Activated CD4-positive, alpha-beta memory T cell treated with anti-CD3 and anti-CD28 coated beads for 36 hours (primary cell): Measurements from ENCODE around the gene PLEKHA8. TPM values are rescaled to one million over a fixed set of nuclear protein-coding genes. Genes with fewer than 3 reads are reported as not detected.

Experiments
- CTCF ChIA-PET: fragments of 350-600 bp; sonication (Branson Sonifier 250); formaldehyde crosslinking; loops from one replicate; lab custom pipeline; 2021; ENCODE audit warnings: antibody characterized with exemption, inconsistent platforms; lab: Charles Lee
- POLR2A ChIA-PET: fragments of 350-600 bp; sonication (Branson Sonifier 250); formaldehyde crosslinking; loops from one replicate; lab custom pipeline; 2021; ENCODE audit warnings: antibody characterized with exemption; lab: Charles Lee
- DNase-seq: peaks from one replicate; pipeline ENCODE4 v3.0.0-alpha.2; 2020
- H3K27ac Mint-ChIP-seq: one replicate; pipeline ENCODE4 v1.8.0; 2021; ENCODE audit warnings: mixed read lengths
- H3K27me3 Mint-ChIP-seq: one replicate; pipeline ENCODE4 v1.8.0; 2021; ENCODE audit warnings: mixed read lengths
- H3K36me3 Mint-ChIP-seq: one replicate; pipeline ENCODE4 v1.8.0; 2021; ENCODE audit warnings: mixed read lengths
- H3K4me1 Mint-ChIP-seq: one replicate; pipeline ENCODE4 v1.8.0; 2021; ENCODE audit warnings: low read depth, mixed read lengths
- H3K4me3 Mint-ChIP-seq: one replicate; pipeline ENCODE4 v1.8.0; 2021; ENCODE audit warnings: mild to moderate bottlenecking, mixed read lengths
- H3K9me3 Mint-ChIP-seq: one replicate; pipeline ENCODE4 v1.8.0; 2021; ENCODE audit warnings: mixed read lengths
- intact Hi-C: fragments of 100-400 bp; cut with micrococcal nuclease; formaldehyde crosslinking; loops from one replicate; pipeline ENCODE4 v1.15.1; 2023
- total RNA-seq, 2 experiments: library from RNA; stranded (reverse); gene quantifications; one replicate each; pipeline ENCODE4 v1.2.3, GENCODE V29; 2021

PLEKHA8 gene
- total RNA-seq, 2 experiments from 2014 or later, result 9.4 to 10.1 TPM

- Mint-ChIP-seq H3K27ac (no peak overlapping the region), H3K36me3 (peaks cover 7% of the 10 kb centered on the region), H3K9me3 (peaks cover 10% of the 10 kb centered on the region), H3K4me1 (no peaks in the 10 kb centered on the region), H3K4me3 (no peak overlapping the region), H3K27me3 (peaks cover 45% of the 10 kb centered on the region)
- ChIA-PET CTCF (no interaction called here), POLR2A (no interaction called here)
- intact Hi-C loops, result no loop called here
- no peak for DNase-seq
Measured at GRCh38 chr7:29998489-29998888, 29.7 kb upstream of the PLEKHA8 start.

- H3K27me3 Mint-ChIP-seq, result peaks cover 36% of the 10 kb centered on the region
- ChIA-PET POLR2A (no interaction called here), CTCF (interaction anchor here (0.7 kb wide), 1 partner anchor 70 kb away, joined by 4 read pairs; no protein-coding TSS in a partner anchor)
- no peaks in the 10 kb centered on the region for H3K4me1 Mint-ChIP-seq
- H3K9me3 Mint-ChIP-seq, result peaks cover 4% of the 10 kb centered on the region
- H3K36me3 Mint-ChIP-seq, result peaks cover 3% of the 10 kb centered on the region
- H3K27ac Mint-ChIP-seq, result no peak overlapping the region
- H3K4me3 Mint-ChIP-seq, result no peak overlapping the region
- no peak for DNase-seq
- intact Hi-C loops, result no loop called here
Measured at GRCh38 chr7:30001998-30002397, 26.2 kb upstream of the PLEKHA8 start.

- Mint-ChIP-seq H3K36me3 (peaks cover 1% of the 10 kb centered on the region), H3K4me3 (no peak overlapping the region), H3K4me1 (no peaks in the 10 kb centered on the region), H3K9me3 (no peaks in the 10 kb centered on the region), H3K27me3 (peaks cover 29% of the 10 kb centered on the region), H3K27ac (no peak overlapping the region)
- DNase-seq, result no peak
- CTCF ChIA-PET, result no interaction called here
- POLR2A ChIA-PET, result no interaction called here
- intact Hi-C loops, result no loop called here
Measured at GRCh38 chr7:30003098-30003497, 25.1 kb upstream of the PLEKHA8 start.

- H3K9me3 Mint-ChIP-seq, result no peaks in the 10 kb centered on the region
- DNase-seq, result no peak
- ChIA-PET CTCF (interaction anchor here (1.2 kb wide), 1 partner anchor 83 kb away, joined by 5 read pairs; no protein-coding TSS in a partner anchor), POLR2A (no interaction called here)
- no peaks in the 10 kb centered on the region for H3K4me1 Mint-ChIP-seq
- H3K36me3 Mint-ChIP-seq, result no peaks in the 10 kb centered on the region
- intact Hi-C loops, result no loop called here
- H3K27ac Mint-ChIP-seq, result no peak overlapping the region
- H3K27me3 Mint-ChIP-seq, result peaks cover 13% of the 10 kb centered on the region
- H3K4me3 Mint-ChIP-seq, result no peak overlapping the region
Measured at GRCh38 chr7:30005464-30005863, 22.7 kb upstream of the PLEKHA8 start.

GRCh38 chr7:30010021-30010420 lies 18.2 kb upstream of the PLEKHA8 start:
- intact Hi-C loops, result no loop called here
- Mint-ChIP-seq H3K9me3 (no peaks in the 10 kb centered on the region), H3K36me3 (peaks cover 5% of the 10 kb centered on the region), H3K27ac (no peak overlapping the region), H3K4me1 (no peaks in the 10 kb centered on the region), H3K27me3 (no peaks in the 10 kb centered on the region), H3K4me3 (no peak overlapping the region)
- CTCF ChIA-PET, result no interaction called here
- no peak for DNase-seq
- POLR2A ChIA-PET, result no interaction called here

GRCh38 chr7:30012757-30013156 lies 15.5 kb upstream of the PLEKHA8 start:
- Mint-ChIP-seq H3K4me1 (no peaks in the 10 kb centered on the region), H3K9me3 (no peaks in the 10 kb centered on the region), H3K27ac (no peak overlapping the region), H3K4me3 (no peak overlapping the region), H3K36me3 (peaks cover 5% of the 10 kb centered on the region), H3K27me3 (no peaks in the 10 kb centered on the region)
- ChIA-PET POLR2A (no interaction called here), CTCF (interaction anchor here (0.5 kb wide), 1 partner anchor 301 kb away, joined by 3 read pairs; no protein-coding TSS in a partner anchor)
- DNase-seq, result no peak
- intact Hi-C loops, result no loop called here

GRCh38 chr7:30018451-30018850 lies 9.8 kb upstream of the PLEKHA8 start:
- POLR2A ChIA-PET, result no interaction called here

GRCh38 chr7:30019387-30019786 lies 8.8 kb upstream of the PLEKHA8 start:
- Mint-ChIP-seq H3K9me3 (no peaks in the 10 kb centered on the region), H3K27ac (no peak overlapping the region), H3K4me3 (no peak overlapping the region), H3K4me1 (peaks cover 16% of the 10 kb centered on the region), H3K36me3 (peaks cover 2% of the 10 kb centered on the region), H3K27me3 (no peaks in the 10 kb centered on the region)
- ChIA-PET POLR2A (no interaction called here), CTCF (no interaction called here)
- intact Hi-C loops, result no loop called here
- DNase-seq, result no peak

More at GRCh38 chr7:30018451-30018850, 9.8 kb upstream of the PLEKHA8 start:
- Mint-ChIP-seq H3K4me3 (no peak overlapping the region), H3K9me3 (no peaks in the 10 kb centered on the region), H3K4me1 (peaks cover 8% of the 10 kb centered on the region), H3K27ac (no peak overlapping the region), H3K27me3 (no peaks in the 10 kb centered on the region), H3K36me3 (peaks cover 5% of the 10 kb centered on the region)
- CTCF ChIA-PET, result no interaction called here
- no peak for DNase-seq
- intact Hi-C loops, result no loop called here

- intact Hi-C loops, result no loop called here
- Mint-ChIP-seq H3K4me1 (peaks cover 21% of the 10 kb centered on the region), H3K36me3 (no peaks in the 10 kb centered on the region), H3K27me3 (no peaks in the 10 kb centered on the region), H3K4me3 (no peak overlapping the region), H3K9me3 (no peaks in the 10 kb centered on the region), H3K27ac (no peak overlapping the region)
- CTCF ChIA-PET, result no interaction called here
- POLR2A ChIA-PET, result no interaction called here
- DNase-seq, result no peak
Measured at GRCh38 chr7:30019960-30020359, 8.3 kb upstream of the PLEKHA8 start.

- CTCF ChIA-PET, result no interaction called here
- no peak overlapping the region for H3K4me3 Mint-ChIP-seq
- POLR2A ChIA-PET, result no interaction called here
- intact Hi-C loops, result no loop called here
- no peak for DNase-seq
- H3K36me3 Mint-ChIP-seq, result no peaks in the 10 kb centered on the region
- no peaks in the 10 kb centered on the region for H3K9me3 Mint-ChIP-seq
- no peak overlapping the region for H3K27ac Mint-ChIP-seq
- peaks cover 27% of the 10 kb centered on the region for H3K4me1 Mint-ChIP-seq
- no peaks in the 10 kb centered on the region for H3K27me3 Mint-ChIP-seq
Measured at GRCh38 chr7:30020535-30020934, 7.7 kb upstream of the PLEKHA8 start.

- Mint-ChIP-seq H3K27me3 (no peaks in the 10 kb centered on the region), H3K4me3 (no peak overlapping the region), H3K4me1 (peaks cover 36% of the 10 kb centered on the region), H3K9me3 (no peaks in the 10 kb centered on the region), H3K36me3 (peaks cover 2% of the 10 kb centered on the region), H3K27ac (no peak overlapping the region)
- intact Hi-C loops, result no loop called here
- no peak for DNase-seq
- POLR2A ChIA-PET, result no interaction called here
- CTCF ChIA-PET, result no interaction called here
Measured at GRCh38 chr7:30022991-30023390, 5.2 kb upstream of the PLEKHA8 start.

- DNase-seq, result no peak
- ChIA-PET CTCF (no interaction called here), POLR2A (no interaction called here)
- Mint-ChIP-seq H3K36me3 (peaks cover 2% of the 10 kb centered on the region), H3K4me1 (peaks cover 36% of the 10 kb centered on the region), H3K9me3 (no peaks in the 10 kb centered on the region), H3K4me3 (no peak overlapping the region), H3K27me3 (no peaks in the 10 kb centered on the region), H3K27ac (no peak overlapping the region)
- intact Hi-C loops, result no loop called here
Measured at GRCh38 chr7:30023524-30023923, 4.7 kb upstream of the PLEKHA8 start.
